Measurements from ENCODE around the gene RGCC.
"Not testable (repeated sequence)": the region's sequence is repeated elsewhere in the genome, so short reads cannot be mapped to it uniquely, and the experiment has no call there.

RGCC gene

GRCh38 chr13:41428155-41428554, 29.2 kb upstream of the RGCC start:
- Histone ChIP-seq H3K4me2 (ENCODE audit: low read depth, low read length, poor library complexity, severe bottlenecking) (no peak overlapping the region), H3K27me3 (ENCODE audit: insufficient read depth, low read length, poor library complexity, severe bottlenecking) (no peaks in the 10 kb centered on the region), H3K36me3 (ENCODE audit: insufficient read depth, low read length) (no peaks in the 10 kb centered on the region), H3K9ac (ENCODE audit: low read depth, low read length, poor library complexity, severe bottlenecking) (no peak overlapping the region), H4K20me1 (ENCODE audit: insufficient read depth, low read length, poor library complexity, severe bottlenecking) (no peaks in the 10 kb centered on the region), H3F3A (ENCODE audit: low read depth) (no peaks in the 10 kb centered on the region), H3K9me3 (ENCODE audit: insufficient read depth, low read depth, low read length) (no peaks in the 10 kb centered on the region), H3K4me1 (ENCODE audit: insufficient read depth, low read length, poor library complexity, severe bottlenecking) (no peaks in the 10 kb centered on the region), H3K9me2 (replicated peaks; ENCODE audit: low read depth, low read length) (no peaks in the 10 kb centered on the region), H2AFZ (ENCODE audit: low read length) (no peak overlapping the region), H3K79me2 (ENCODE audit: insufficient read depth, low read length) (no peaks in the 10 kb centered on the region), H3K4me3 (ENCODE audit: low read length, poor library complexity, severe bottlenecking) (no peak overlapping the region)
- TF ChIP-seq EZH2phosphoT487 (IDR thresholded peaks at IDR 0.05; ENCODE audit: borderline replicate concordance) (no peak), CTCF (conservative IDR thresholded peaks at IDR 0.05; ENCODE audit: low read length) (no peak)

GRCh38 chr13:41434030-41434429, 23.3 kb upstream of the RGCC start:
- H4K20me1 ChIP-seq (ENCODE audit: insufficient read depth, low read length, poor library complexity, severe bottlenecking): not testable (repeated sequence)

GRCh38 chr13:41434831-41435520, 22.4 kb upstream of the RGCC start:
- no peak overlapping the region for H3K4me3 ChIP-seq (ENCODE audit: low read length, poor library complexity, severe bottlenecking)
- H3K4me1 ChIP-seq (ENCODE audit: insufficient read depth, low read length, poor library complexity, severe bottlenecking): no peaks in the 10 kb centered on the region
- 0 out of 2 replicates have a peak overlapping the region, but pooled peaks have one; percentile 60 for H2AFZ ChIP-seq (ENCODE audit: low read length)
- H3K36me3 ChIP-seq (ENCODE audit: insufficient read depth, low read length): no peaks in the 10 kb centered on the region
- H3K79me2 ChIP-seq (ENCODE audit: insufficient read depth, low read length): no peaks in the 10 kb centered on the region
- no peaks in the 10 kb centered on the region for H3K9me3 ChIP-seq (ENCODE audit: insufficient read depth, low read depth, low read length)
- H4K20me1 ChIP-seq (ENCODE audit: insufficient read depth, low read length, poor library complexity, severe bottlenecking): no peaks in the 10 kb centered on the region
- no peak for TF ChIP-seq CTCF (conservative IDR thresholded peaks at IDR 0.05; ENCODE audit: low read length)
- TF ChIP-seq EZH2phosphoT487 (IDR thresholded peaks at IDR 0.05; ENCODE audit: borderline replicate concordance): no peak
- no peaks in the 10 kb centered on the region for H3K27me3 ChIP-seq (ENCODE audit: insufficient read depth, low read length, poor library complexity, severe bottlenecking)
- no peaks in the 10 kb centered on the region for H3K9me2 ChIP-seq (replicated peaks; ENCODE audit: low read depth, low read length)
- no peak overlapping the region for H3K9ac ChIP-seq (ENCODE audit: low read depth, low read length, poor library complexity, severe bottlenecking)
- no peaks in the 10 kb centered on the region for H3F3A ChIP-seq (ENCODE audit: low read depth)
- no peak overlapping the region for H3K4me2 ChIP-seq (ENCODE audit: low read depth, low read length, poor library complexity, severe bottlenecking)

More at GRCh38 chr13:41434030-41434429, 23.3 kb upstream of the RGCC start:
- not testable (repeated sequence) for H3K9ac ChIP-seq (ENCODE audit: low read depth, low read length, poor library complexity, severe bottlenecking); H3K4me1 ChIP-seq (ENCODE audit: insufficient read depth, low read length, poor library complexity, severe bottlenecking); H3K27me3 ChIP-seq (ENCODE audit: insufficient read depth, low read length, poor library complexity, severe bottlenecking); H3K4me3 ChIP-seq (ENCODE audit: low read length, poor library complexity, severe bottlenecking); H3K4me2 ChIP-seq (ENCODE audit: low read depth, low read length, poor library complexity, severe bottlenecking); H3K79me2 ChIP-seq (ENCODE audit: insufficient read depth, low read length); H3K9me2 ChIP-seq (replicated peaks; ENCODE audit: low read depth, low read length); H3K36me3 ChIP-seq (ENCODE audit: insufficient read depth, low read length); H3K9me3 ChIP-seq (ENCODE audit: insufficient read depth, low read depth, low read length); H2AFZ ChIP-seq (ENCODE audit: low read length); H3F3A ChIP-seq (ENCODE audit: low read depth)

GRCh38 chr13:41443969-41444368, 13.4 kb upstream of the RGCC start:
- Histone ChIP-seq H2AFZ (ENCODE audit: low read length) (no peak overlapping the region), H3K4me1 (ENCODE audit: insufficient read depth, low read length, poor library complexity, severe bottlenecking) (no peaks in the 10 kb centered on the region), H3K4me3 (ENCODE audit: low read length, poor library complexity, severe bottlenecking) (no peak overlapping the region), H4K20me1 (ENCODE audit: insufficient read depth, low read length, poor library complexity, severe bottlenecking) (no peaks in the 10 kb centered on the region), H3K9ac (ENCODE audit: low read depth, low read length, poor library complexity, severe bottlenecking) (no peak overlapping the region), H3K27me3 (ENCODE audit: insufficient read depth, low read length, poor library complexity, severe bottlenecking) (no peaks in the 10 kb centered on the region), H3F3A (ENCODE audit: low read depth) (no peaks in the 10 kb centered on the region), H3K79me2 (ENCODE audit: insufficient read depth, low read length) (no peaks in the 10 kb centered on the region), H3K9me3 (ENCODE audit: insufficient read depth, low read depth, low read length) (no peaks in the 10 kb centered on the region), H3K4me2 (ENCODE audit: low read depth, low read length, poor library complexity, severe bottlenecking) (no peak overlapping the region), H3K36me3 (ENCODE audit: insufficient read depth, low read length) (no peaks in the 10 kb centered on the region), H3K9me2 (replicated peaks; ENCODE audit: low read depth, low read length) (no peaks in the 10 kb centered on the region)
- no peak for TF ChIP-seq EZH2phosphoT487 (IDR thresholded peaks at IDR 0.05; ENCODE audit: borderline replicate concordance)
- TF ChIP-seq CTCF (conservative IDR thresholded peaks at IDR 0.05; ENCODE audit: low read length): no peak

Data from Loucy (cell line).